ENCODE data around the gene PRSS23. TPM values are rescaled to one million over a fixed set of nuclear protein-coding genes. Genes with fewer than 3 reads are reported as not detected.
A peak's percentile ranks its signal among the peaks of the same experiment; 100 is the strongest.

The PRSS23 gene
- total RNA-seq, 1 experiment from 2014 or later: 3.8 TPM

GRCh38 chr11:86790195-86790725 is 10.1 kb upstream of the PRSS23 start:
- RAD21 ChIA-PET (ENCODE audit: low non-redundant PET in 1 of 2, low total read pairs in 2 of 2, uncharacterized antibody in 2 of 2, unreplicated experiment in 2 of 2): no interaction called here
- H2AFZ ChIP-seq (ENCODE audit: low read depth, low read length, poor library complexity, severe bottlenecking): no peak overlapping the region
- H3K9ac ChIP-seq (ENCODE audit: low read length): no peak overlapping the region
- no peaks in the 10 kb centered on the region for H3K27me3 ChIP-seq (ENCODE audit: insufficient read depth, low read length)
- no peaks in the 10 kb centered on the region for H3K36me3 ChIP-seq (ENCODE audit: control insufficient read depth in 1 of 2, insufficient read depth in 2 of 2, low read length in 2 of 2)
- POLR2A ChIA-PET: interaction anchor here (1.3 kb wide), 1 partner anchor 9 kb away, joined by 4 read pairs; no protein-coding TSS in a partner anchor
- no peak overlapping the region for H3K4me2 ChIP-seq (ENCODE audit: low read length)
- CTCF ChIA-PET: no interaction called here
- H3K4me3 ChIP-seq (replicated peaks in 1 of 2; ENCODE audit: low read depth in 1 of 2, low read length in 2 of 2): no peak overlapping the region
- H3K27ac ChIP-seq (ENCODE audit: low read depth, low read length): no peak overlapping the region
- DNase-seq (ENCODE audit: low read depth, low spot score) (no peak), ATAC-seq (no peak)
- no peaks in the 10 kb centered on the region for H3K9me3 ChIP-seq (ENCODE audit: control insufficient read depth in 1 of 2, insufficient read depth in 1 of 2, low read depth in 1 of 2, low read length in 2 of 2)
- peaks cover 7 to 8% of the 10 kb centered on the region in 2 experiments; a peak in 2 of 4 replicates for H3K4me1 ChIP-seq (ENCODE audit: control insufficient read depth in 1 of 2, insufficient read depth in 2 of 2, low read length in 2 of 2)
- no TSS peak for BruUV-seq (replicated peaks)
- no peaks in the 10 kb centered on the region for H3K9me2 ChIP-seq (ENCODE audit: insufficient read depth)
- intact Hi-C loops (cut with micrococcal nuclease): no loop called here
- H3K79me2 ChIP-seq (ENCODE audit: insufficient read depth, low read length): no peaks in the 10 kb centered on the region
- no peaks in the 10 kb centered on the region for H4K20me1 ChIP-seq (ENCODE audit: insufficient read depth)
- TF ChIP-seq CEBPB (IDR thresholded peaks at IDR 0.05; ENCODE audit: low read depth) (no peak), TCF7L2 (IDR thresholded peaks at IDR 0.05; ENCODE audit: borderline replicate concordance, extremely low read depth, insufficient read depth, insufficient read length) (peak; percentile 40)
- TF ChIP-seq, protein P1, sequence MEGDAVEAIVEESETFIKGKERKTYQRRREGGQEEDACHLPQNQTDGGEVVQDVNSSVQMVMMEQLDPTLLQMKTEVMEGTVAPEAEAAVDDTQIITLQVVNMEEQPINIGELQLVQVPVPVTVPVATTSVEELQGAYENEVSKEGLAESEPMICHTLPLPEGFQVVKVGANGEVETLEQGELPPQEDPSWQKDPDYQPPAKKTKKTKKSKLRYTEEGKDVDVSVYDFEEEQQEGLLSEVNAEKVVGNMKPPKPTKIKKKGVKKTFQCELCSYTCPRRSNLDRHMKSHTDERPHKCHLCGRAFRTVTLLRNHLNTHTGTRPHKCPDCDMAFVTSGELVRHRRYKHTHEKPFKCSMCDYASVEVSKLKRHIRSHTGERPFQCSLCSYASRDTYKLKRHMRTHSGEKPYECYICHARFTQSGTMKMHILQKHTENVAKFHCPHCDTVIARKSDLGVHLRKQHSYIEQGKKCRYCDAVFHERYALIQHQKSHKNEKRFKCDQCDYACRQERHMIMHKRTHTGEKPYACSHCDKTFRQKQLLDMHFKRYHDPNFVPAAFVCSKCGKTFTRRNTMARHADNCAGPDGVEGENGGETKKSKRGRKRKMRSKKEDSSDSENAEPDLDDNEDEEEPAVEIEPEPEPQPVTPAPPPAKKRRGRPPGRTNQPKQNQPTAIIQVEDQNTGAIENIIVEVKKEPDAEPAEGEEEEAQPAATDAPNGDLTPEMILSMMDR (IDR thresholded peaks at IDR 0.05 in 2 of 3, conservative IDR thresholded peaks at IDR 0.05 in 1 of 3; ENCODE audit: borderline replicate concordance in 1 of 3, insufficient read depth in 1 of 3, low read depth in 2 of 3, low read length in 2 of 3): no peak

DNA sequence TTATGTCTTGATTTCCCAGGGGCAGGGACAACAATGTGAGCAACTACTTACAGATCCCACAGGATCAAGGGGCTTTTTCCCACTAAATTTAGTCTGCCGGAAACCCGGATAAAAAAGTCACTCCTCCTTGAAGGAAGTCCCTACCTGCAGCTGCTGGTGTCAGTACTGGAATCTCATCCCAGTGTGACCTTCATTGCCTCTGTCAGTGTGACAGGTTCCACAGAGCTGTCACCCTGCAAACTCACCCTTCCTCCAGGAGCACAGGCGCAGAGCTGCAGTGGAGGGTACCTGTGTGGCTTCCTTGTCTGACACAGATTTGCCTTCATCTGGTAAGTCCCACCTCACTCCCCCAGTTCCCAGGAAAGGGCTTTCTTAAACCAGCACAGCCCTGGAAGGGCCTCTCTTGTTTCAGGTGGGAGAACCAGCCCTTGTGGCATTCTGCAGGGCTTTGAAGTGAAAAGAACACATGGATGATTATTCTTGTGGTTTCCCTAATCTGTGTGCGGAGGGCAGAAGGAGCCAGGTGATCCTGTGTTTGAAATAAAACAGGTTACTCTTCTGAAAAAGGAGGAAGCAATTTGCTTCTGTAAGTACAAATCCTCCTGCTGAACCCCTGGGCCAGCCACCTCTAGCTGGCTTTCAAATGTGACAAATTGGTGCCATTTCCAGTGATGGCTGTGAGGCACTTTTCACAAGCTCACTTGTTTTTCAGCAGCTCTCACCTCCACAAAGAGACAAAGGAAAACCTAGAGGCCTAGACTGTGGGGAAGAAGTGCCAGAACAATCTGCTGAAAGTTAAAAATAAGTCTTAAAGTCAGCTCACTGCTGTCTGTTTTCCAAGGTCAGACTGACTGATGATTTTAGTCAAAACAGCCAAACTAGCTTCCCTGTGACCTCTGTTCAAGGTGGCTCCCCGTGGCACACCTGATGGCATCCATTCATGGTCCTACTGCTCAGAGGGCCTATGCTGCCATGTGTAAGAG is 9.2 kb upstream of the PRSS23 start:
- ChIA-PET POLR2A (no interaction called here), RAD21 (ENCODE audit: low non-redundant PET in 1 of 2, low total read pairs in 2 of 2, uncharacterized antibody in 2 of 2, unreplicated experiment in 2 of 2) (no interaction called here), CTCF (interaction anchor here (1.1 kb wide), 1 partner anchor 9 kb away, joined by 3 read pairs; no protein-coding TSS in a partner anchor)
- intact Hi-C loops (cut with micrococcal nuclease): no loop called here
- Histone ChIP-seq H3K4me2 (ENCODE audit: low read length) (no peak overlapping the region), H3K27ac (ENCODE audit: low read depth, low read length) (no peak overlapping the region), H4K20me1 (ENCODE audit: insufficient read depth) (no peaks in the 10 kb centered on the region), H3K79me2 (ENCODE audit: insufficient read depth, low read length) (no peaks in the 10 kb centered on the region), H3K4me3 (replicated peaks in 1 of 2; ENCODE audit: low read depth in 1 of 2, low read length in 2 of 2) (no peak overlapping the region), H3K9me3 (ENCODE audit: control insufficient read depth in 1 of 2, insufficient read depth in 1 of 2, low read depth in 1 of 2, low read length in 2 of 2) (no peaks in the 10 kb centered on the region), H3K27me3 (ENCODE audit: insufficient read depth, low read length) (no peaks in the 10 kb centered on the region), H3K9me2 (ENCODE audit: insufficient read depth) (no peaks in the 10 kb centered on the region), H3K4me1 (ENCODE audit: control insufficient read depth in 1 of 2, insufficient read depth in 2 of 2, low read length in 2 of 2) (peaks cover 7 to 8% of the 10 kb centered on the region in 2 experiments; a peak in 2 of 4 replicates), H3K36me3 (ENCODE audit: control insufficient read depth in 1 of 2, insufficient read depth in 2 of 2, low read length in 2 of 2) (no peaks in the 10 kb centered on the region), H3K9ac (ENCODE audit: low read length) (no peak overlapping the region), H2AFZ (ENCODE audit: low read depth, low read length, poor library complexity, severe bottlenecking) (no peak overlapping the region)
- DNase-seq (ENCODE audit: low read depth, low spot score) (no peak), ATAC-seq (no peak; the same call in 1 of the 2 replicates)
- BruUV-seq (replicated peaks): no TSS peak
- no peak for TF ChIP-seq RAD21 (IDR thresholded peaks at IDR 0.05; ENCODE audit: low read depth)
- TF ChIP-seq EZH2phosphoT487 (IDR thresholded peaks at IDR 0.05; ENCODE audit: borderline replicate concordance): no peak
- TF ChIP-seq CEBPB (IDR thresholded peaks at IDR 0.05; ENCODE audit: low read depth): no peak
- TF ChIP-seq, protein P2, sequence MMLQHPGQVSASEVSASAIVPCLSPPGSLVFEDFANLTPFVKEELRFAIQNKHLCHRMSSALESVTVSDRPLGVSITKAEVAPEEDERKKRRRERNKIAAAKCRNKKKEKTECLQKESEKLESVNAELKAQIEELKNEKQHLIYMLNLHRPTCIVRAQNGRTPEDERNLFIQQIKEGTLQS (IDR thresholded peaks at IDR 0.05): no peak
- no peak for TF ChIP-seq MAX (IDR thresholded peaks at IDR 0.05)
- no peak for TF ChIP-seq CBX3 (IDR thresholded peaks at IDR 0.05; ENCODE audit: low read depth)
- no peak for TF ChIP-seq SRF (IDR thresholded peaks at IDR 0.05; ENCODE audit: low read depth)
- TF ChIP-seq, protein P1 (IDR thresholded peaks at IDR 0.05 in 2 of 3, conservative IDR thresholded peaks at IDR 0.05 in 1 of 3; ENCODE audit: borderline replicate concordance in 1 of 3, insufficient read depth in 1 of 3, low read depth in 2 of 3, low read length in 2 of 3): no peak
- no peak for TF ChIP-seq ELF1 (IDR thresholded peaks at IDR 0.05; ENCODE audit: borderline replicate concordance, low read depth)
